GM12873 (cell line): Measurements from ENCODE around the gene HLA-DQB1.

Experiments used
- TF ChIP-seq, protein P1 (sequence below): IDR thresholded peaks from 2 replicates; pipeline ENCODE4 v1.5.1; 2012; ENCODE audit warnings: low read depth, mild to moderate bottlenecking, moderate library complexity, low read length, control low read depth; ENCODE audit not compliant: insufficient read depth; ENCODE audit errors: missing control alignments

The HLA-DQB1 gene

DNA sequence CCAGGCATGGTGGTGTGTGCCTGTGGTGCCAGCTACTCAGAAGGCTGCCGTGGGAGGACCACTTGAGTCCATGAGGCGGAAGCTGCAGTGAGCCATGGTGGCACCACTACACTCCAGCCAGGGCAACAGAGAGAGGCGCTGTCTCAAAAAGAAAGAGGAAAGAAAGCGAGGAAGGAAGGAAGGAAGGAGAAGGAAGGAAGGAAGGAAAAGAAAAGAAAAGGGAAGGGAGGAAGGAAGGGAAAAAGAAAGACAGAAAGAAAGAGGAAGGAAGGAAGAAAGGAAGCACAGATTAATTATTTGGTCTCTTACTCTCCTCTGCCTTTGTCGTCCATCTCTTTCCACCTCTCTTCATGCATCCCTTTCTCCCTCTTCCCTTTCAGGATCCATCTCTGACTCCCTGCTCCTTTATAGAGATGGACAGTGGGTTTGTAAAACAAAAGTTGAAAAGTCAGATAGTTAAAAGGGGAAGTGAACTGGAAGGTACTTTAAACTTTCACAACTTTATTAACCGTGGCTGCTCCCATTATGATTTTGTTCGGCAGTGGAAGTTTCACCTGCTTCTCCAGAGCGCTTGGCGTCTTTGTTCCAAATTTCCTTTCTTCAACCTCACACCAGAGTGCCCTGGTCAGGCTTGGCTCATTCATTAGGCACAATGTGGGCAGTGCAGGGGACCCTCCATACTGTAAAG lies 27.8 kb downstream of the HLA-DQB1 start:
- TF ChIP-seq, protein P1, sequence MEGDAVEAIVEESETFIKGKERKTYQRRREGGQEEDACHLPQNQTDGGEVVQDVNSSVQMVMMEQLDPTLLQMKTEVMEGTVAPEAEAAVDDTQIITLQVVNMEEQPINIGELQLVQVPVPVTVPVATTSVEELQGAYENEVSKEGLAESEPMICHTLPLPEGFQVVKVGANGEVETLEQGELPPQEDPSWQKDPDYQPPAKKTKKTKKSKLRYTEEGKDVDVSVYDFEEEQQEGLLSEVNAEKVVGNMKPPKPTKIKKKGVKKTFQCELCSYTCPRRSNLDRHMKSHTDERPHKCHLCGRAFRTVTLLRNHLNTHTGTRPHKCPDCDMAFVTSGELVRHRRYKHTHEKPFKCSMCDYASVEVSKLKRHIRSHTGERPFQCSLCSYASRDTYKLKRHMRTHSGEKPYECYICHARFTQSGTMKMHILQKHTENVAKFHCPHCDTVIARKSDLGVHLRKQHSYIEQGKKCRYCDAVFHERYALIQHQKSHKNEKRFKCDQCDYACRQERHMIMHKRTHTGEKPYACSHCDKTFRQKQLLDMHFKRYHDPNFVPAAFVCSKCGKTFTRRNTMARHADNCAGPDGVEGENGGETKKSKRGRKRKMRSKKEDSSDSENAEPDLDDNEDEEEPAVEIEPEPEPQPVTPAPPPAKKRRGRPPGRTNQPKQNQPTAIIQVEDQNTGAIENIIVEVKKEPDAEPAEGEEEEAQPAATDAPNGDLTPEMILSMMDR, result peak; percentile 38

DNA sequence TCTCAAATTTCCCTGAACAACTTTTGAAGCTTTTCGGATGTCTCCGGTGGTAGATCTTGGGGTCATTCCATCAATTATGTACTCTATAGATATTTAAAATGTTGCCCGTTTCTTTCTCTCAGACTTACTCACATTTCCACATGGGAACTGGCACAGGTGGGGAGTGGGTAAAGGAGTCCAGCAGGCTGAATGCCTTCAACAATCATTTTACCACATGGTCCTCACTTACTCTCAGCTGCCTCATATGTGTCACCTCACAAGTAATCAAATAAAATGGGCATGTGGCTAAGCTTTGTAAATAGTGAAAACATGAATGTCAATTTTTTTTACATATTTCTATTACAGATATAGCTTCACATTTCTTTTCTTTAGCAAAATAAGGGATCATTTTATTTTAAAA lies 28.6 kb downstream of the HLA-DQB1 start:
- TF ChIP-seq, protein P1, result no peak

DNA sequence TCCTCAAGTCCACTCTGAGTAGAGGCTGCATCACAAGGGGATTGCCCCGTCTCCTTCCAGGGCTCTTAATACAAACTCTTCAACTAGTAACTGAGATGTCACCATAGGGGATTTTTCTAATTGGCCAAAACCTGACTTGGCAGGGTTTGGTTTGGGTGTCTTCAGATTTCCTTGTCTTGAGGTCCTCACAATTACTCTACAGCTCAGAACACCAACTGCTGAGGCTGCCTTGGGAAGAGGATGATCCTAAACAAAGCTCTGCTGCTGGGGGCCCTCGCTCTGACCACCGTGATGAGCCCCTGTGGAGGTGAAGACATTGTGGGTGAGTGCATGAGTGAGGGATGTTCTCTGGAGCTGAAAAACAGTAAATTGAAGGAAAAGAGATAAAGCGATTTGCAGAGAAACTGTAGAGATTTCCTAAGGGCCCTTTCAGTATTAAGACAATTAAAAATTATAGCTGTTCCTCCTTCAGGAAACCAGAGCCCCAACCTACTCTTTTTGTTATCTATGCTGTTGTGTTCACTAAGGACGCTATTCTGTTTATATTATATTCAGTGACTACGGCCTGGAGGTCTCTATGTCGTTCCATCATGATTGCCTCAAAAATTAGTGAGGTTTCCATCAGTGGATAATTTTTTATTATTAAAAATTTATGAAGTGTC lies 29.1 kb downstream of the HLA-DQB1 start, which contains the start of gene HLA-DQA1:
HLA-DQA1 (plus strand) TSS at position 188 of the 662 bp plus-strand sequence; CDS start at position 241, 53 bp downstream.
- TF ChIP-seq, protein P1, result no peak

DNA sequence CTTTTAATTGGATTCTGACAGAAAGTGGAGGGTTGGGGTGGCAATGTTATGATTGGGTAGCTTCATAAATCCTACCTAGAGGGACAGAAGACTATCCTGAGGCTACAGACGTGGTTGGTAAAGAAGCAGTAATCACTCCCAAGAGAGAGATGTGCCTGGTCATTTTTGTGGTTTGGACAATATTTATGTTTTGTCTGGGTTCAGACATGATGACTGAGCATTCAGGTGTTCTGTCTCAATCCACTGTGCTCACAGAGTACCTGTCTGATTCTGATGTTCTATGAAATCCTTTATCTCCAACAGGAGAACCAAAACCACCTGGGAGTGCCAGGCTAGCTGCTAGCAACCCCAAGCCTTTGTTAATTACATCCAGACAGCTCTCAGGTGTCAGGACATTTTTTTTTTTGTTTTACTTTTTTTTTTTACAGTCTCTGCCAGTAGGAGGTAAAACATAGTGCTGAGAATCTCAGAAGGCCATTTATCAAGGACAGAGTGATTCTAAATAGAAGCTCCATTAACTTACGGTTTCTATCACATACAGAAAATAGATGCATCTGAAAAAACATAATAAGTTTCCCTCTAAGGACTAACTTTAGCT lies 30.8 kb downstream of the HLA-DQB1 start:
- TF ChIP-seq, protein P1, result no peak

DNA sequence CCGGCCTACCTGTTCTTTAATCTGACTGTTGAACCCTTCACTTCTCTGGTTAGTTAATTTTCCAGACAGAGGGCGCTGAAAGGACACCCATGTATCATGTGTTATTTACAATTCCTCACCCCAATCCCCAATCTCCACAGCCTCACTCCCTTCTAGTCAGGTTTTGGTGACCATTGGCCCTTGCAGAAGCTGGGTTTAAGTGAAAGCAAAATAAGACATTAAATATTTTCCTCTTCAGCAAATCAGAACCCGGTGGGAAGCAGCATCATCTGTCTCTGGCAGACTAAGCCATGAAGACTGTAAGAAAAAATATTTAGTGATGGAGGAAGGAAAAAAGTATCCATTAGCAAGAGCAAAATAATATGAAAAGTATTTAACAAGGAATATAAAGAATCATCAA lies 38.6 kb downstream of the HLA-DQB1 start:
- TF ChIP-seq, protein P1, result no peak

DNA sequence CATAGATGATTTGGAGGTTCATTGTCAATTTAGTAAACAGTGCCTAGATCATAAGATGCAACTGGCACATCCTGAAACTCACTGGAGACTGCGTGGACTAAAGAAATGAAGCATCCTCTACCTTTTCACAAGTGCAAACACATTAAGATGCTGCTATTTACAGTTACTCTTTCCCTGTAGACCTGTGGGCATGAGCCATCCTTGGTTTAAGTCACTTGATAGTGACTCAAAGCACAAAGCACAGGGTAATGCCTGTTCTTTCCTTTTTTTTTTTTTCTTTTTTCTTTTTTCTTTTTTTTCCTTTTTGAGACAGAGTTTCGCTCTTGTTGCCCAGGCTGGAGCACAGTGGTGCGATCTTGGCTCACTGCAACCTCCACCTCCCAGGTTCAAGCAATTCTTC lies 39.2 kb downstream of the HLA-DQB1 start:
- TF ChIP-seq, protein P1, result no peak

DNA sequence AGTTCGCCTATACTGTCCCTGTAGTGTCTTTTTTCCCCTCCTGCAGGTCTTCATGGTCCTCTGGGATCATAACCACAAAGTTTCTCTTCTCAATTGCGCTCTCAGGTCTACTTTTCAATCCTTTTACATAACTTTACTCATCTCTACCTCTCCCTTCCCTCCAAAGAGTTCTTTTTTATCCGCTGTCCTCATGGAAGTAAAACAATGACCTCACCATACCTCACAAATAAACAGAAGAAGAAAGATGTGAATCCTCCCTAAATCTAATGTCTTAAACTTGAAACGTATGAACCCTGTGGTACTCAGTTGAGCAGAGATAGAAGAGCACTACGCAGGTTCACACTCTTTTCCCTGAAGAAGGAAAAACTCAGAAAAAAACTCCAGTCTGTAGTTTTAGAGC lies 41.3 kb downstream of the HLA-DQB1 start:
- TF ChIP-seq, protein P1, result no peak
